Thoracic aorta (tissue), 2 donors: ENCODE data around the gene PRSS48. TPM values are rescaled to one million over a fixed set of nuclear protein-coding genes. Genes with fewer than 3 reads are reported as not detected.

Source experiments
- ATAC-seq: fragments of 150-250 bp; one replicate; pipeline ENCODE4 v1.8.0; 2017; ENCODE audit warnings: low read depth; ENCODE audit not compliant: insufficient number of reproducible peaks, low FRiP score
- DNase-seq: peaks from one replicate; pipeline ENCODE4 v3.0.0-alpha.2; 2020; ENCODE audit warnings: low spot score
- H3K27ac ChIP-seq, 2 donors: fragments of 200-600 bp; sonication (generic); 1 replicate in 1 of 2; 2 replicates in 1 of 2; pipeline ENCODE4 v1.5.1; 2016; ENCODE audit warnings: mild to moderate bottlenecking in 2 of 2, moderate library complexity in 2 of 2
- H3K27me3 ChIP-seq: fragments of 200-600 bp; sonication (generic); replicated peaks from 2 replicates; pipeline ENCODE4 v1.6.0; 2016; ENCODE audit warnings: mild to moderate bottlenecking; ENCODE audit not compliant: insufficient read depth
- H3K36me3 ChIP-seq: fragments of 200-600 bp; sonication (generic); one replicate; pipeline ENCODE4 v1.5.1; 2016
- H3K4me1 ChIP-seq, 2 donors: fragments of 200-600 bp; sonication (generic); 1 replicate in 1 of 2; 2 replicates in 1 of 2; pipeline versions ENCODE4 v1.5.1 to v1.6.0; 2016; ENCODE audit warnings: low read depth in 2 of 2, mild to moderate bottlenecking in 1 of 2; ENCODE audit not compliant: control insufficient read depth in 1 of 2
- H3K4me3 ChIP-seq: fragments of 200-600 bp; sonication (generic); 2 replicates; pipeline ENCODE4 v1.5.1; 2016; ENCODE audit warnings: mild to moderate bottlenecking
- H3K9me3 ChIP-seq: fragments of 200-600 bp; sonication (generic); 2 replicates; pipeline ENCODE4 v1.5.1; 2016
- CTCF ChIP-seq: fragments of 200-600 bp; sonication (generic); IDR thresholded peaks from one replicate; pipeline ENCODE4 v1.5.1; 2019; ENCODE audit warnings: antibody characterized with exemption
- total RNA-seq, 2 donors: library from RNA; depleted of rRNA; stranded (reverse); fragments of >200 nt; gene quantifications; one replicate each; pipeline versions ENCODE4 v1.1.0 to v1.2.3, GENCODE V29; 2016

The PRSS48 gene
- total RNA-seq, 2 donors from 2014 or later = not detected

GRCh38 chr4:151284534-151285245, 7.7 kb downstream of the PRSS48 start:
- TF ChIP-seq CTCF = no peak
- Histone ChIP-seq H3K4me3 (no peak overlapping the region), H3K36me3 (no peaks in the 10 kb centered on the region), H3K27me3 (no peaks in the 10 kb centered on the region), H3K27ac (no peak overlapping the region), H3K9me3 (peaks cover 6% of the 10 kb centered on the region), H3K4me1 (peaks cover 0 to 4% of the 10 kb centered on the region in 2 donors)
- ATAC-seq = no peak
- no peak for DNase-seq

GRCh38 chr4:151287409-151287808, 10.4 kb downstream of the PRSS48 start:
- no peak overlapping the region for H3K27ac ChIP-seq
- no peak for TF ChIP-seq CTCF
- no peaks in the 10 kb centered on the region for H3K27me3 ChIP-seq
- H3K9me3 ChIP-seq = peaks cover 6% of the 10 kb centered on the region
- ATAC-seq = no peak
- H3K4me3 ChIP-seq = no peak overlapping the region
- H3K4me1 ChIP-seq = peaks cover 0 to 4% of the 10 kb centered on the region in 2 donors
- DNase-seq = no peak
- H3K36me3 ChIP-seq = no peaks in the 10 kb centered on the region

GRCh38 chr4:151291485-151291884, 14.5 kb downstream of the PRSS48 start:
- H3K36me3 ChIP-seq = peaks cover 4% of the 10 kb centered on the region
- DNase-seq (no peak), ATAC-seq (no peak)
- no peak for TF ChIP-seq CTCF
- no peaks in the 10 kb centered on the region for H3K4me1 ChIP-seq
- H3K9me3 ChIP-seq = no peaks in the 10 kb centered on the region
- no peaks in the 10 kb centered on the region for H3K27me3 ChIP-seq
- H3K27ac ChIP-seq = no peak overlapping the region
- H3K4me3 ChIP-seq = no peak overlapping the region

GRCh38 chr4:151292038-151292437, 15.1 kb downstream of the PRSS48 start:
- no peaks in the 10 kb centered on the region for H3K9me3 ChIP-seq
- no peak overlapping the region for H3K4me3 ChIP-seq
- H3K27me3 ChIP-seq = no peaks in the 10 kb centered on the region
- H3K27ac ChIP-seq = no peak overlapping the region
- no peak for TF ChIP-seq CTCF
- no peak for ATAC-seq
- H3K36me3 ChIP-seq = peaks cover 4% of the 10 kb centered on the region
- no peak for DNase-seq
- peaks cover 0 to 4% of the 10 kb centered on the region in 2 donors for H3K4me1 ChIP-seq

GRCh38 chr4:151294833-151295496, 18.0 kb downstream of the PRSS48 start:
- Histone ChIP-seq H3K36me3 (peaks cover 4% of the 10 kb centered on the region), H3K27ac (no peak overlapping the region), H3K27me3 (no peaks in the 10 kb centered on the region), H3K4me1 (peaks cover 6 to 9% of the 10 kb centered on the region in 2 donors), H3K9me3 (no peaks in the 10 kb centered on the region), H3K4me3 (no peak overlapping the region)
- TF ChIP-seq CTCF = no peak
- ATAC-seq (no peak), DNase-seq (no peak)
